ENCODE data around the gene SLC35D2. TPM values are rescaled to one million over a fixed set of nuclear protein-coding genes. Genes with fewer than 3 reads are reported as not detected.
A peak's percentile ranks its signal among the peaks of the same experiment; 100 is the strongest.

SLC35D2 gene
- total and polyA plus RNA-seq, 4 donors, result 14.9 to 27.2 (median 21.5) TPM

DNA sequence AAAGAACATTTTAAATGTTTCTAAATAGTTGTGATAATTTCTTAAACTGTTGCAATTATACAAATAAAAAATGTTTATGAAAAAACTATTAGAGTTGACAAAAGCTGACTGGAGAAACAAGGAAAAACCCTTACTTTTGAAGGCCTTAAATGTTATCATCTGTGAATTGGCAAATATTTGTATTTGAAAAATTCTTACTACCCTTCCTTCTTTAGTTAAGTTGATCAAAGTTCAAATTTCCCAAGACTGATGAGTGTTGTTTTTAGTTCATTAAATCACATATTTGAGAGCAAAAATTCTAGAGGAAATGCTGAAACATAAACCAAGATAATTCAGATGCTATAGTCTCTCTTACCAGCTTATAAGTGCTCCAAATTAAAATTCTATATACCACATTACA is 2.6 kb upstream of the SLC35D2 start:
- Histone ChIP-seq H3K27me3 (ENCODE audit: control insufficient read depth in 3 of 3, insufficient read depth in 3 of 3, low read length in 2 of 3) (no peaks in the 10 kb centered on the region), H3K9me3 (ENCODE audit: control insufficient read depth in 4 of 4, insufficient read depth in 3 of 4, low read length in 3 of 4) (no peaks in the 10 kb centered on the region), H3K36me3 (ENCODE audit: control insufficient read depth in 4 of 4, insufficient read depth in 4 of 4, low read length in 4 of 4) (peaks cover 0 to 1% (median 0%) of the 10 kb centered on the region in 4 donors), H3K27ac (ENCODE audit: low read depth in 1 of 2, low read length in 1 of 2) (no peak overlapping the region), H3K9ac (ENCODE audit: insufficient read depth in 1 of 2, low read length in 2 of 2) (no peak overlapping the region), H3K4me3 (no peak overlapping the region), H3K4me1 (ENCODE audit: control insufficient read depth in 5 of 5, insufficient read depth in 5 of 5, low read length in 5 of 5) (peaks cover 0 to 18% (median 8%) of the 10 kb centered on the region in 5 donors)
- ATAC-seq (ENCODE audit: insufficient read depth, low FRiP score) (no peak), DNase-seq (no peak)
- TF ChIP-seq, protein P1, sequence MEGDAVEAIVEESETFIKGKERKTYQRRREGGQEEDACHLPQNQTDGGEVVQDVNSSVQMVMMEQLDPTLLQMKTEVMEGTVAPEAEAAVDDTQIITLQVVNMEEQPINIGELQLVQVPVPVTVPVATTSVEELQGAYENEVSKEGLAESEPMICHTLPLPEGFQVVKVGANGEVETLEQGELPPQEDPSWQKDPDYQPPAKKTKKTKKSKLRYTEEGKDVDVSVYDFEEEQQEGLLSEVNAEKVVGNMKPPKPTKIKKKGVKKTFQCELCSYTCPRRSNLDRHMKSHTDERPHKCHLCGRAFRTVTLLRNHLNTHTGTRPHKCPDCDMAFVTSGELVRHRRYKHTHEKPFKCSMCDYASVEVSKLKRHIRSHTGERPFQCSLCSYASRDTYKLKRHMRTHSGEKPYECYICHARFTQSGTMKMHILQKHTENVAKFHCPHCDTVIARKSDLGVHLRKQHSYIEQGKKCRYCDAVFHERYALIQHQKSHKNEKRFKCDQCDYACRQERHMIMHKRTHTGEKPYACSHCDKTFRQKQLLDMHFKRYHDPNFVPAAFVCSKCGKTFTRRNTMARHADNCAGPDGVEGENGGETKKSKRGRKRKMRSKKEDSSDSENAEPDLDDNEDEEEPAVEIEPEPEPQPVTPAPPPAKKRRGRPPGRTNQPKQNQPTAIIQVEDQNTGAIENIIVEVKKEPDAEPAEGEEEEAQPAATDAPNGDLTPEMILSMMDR (IDR thresholded peaks at IDR 0.05; ENCODE audit: control extremely low read depth, extremely low read depth), result no peak

DNA sequence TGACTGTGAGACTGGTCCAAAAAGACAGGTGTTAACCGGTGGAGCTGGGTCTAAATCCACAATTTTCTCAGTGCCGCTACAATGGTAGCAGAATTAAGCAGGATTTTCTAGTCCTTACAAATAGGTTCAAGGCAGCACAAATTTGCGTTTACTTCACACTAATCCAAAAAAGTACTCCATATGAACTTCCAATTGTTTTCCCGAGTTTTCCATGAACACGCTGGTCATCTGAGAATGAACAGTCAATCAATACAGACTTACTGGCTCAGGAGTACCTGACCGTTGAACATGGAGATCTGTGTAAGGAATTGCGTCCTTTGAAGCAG is 709 bp downstream of the SLC35D2 start:
- WGBS, 2 donors, result 39 to 44% methylated on average over 7 of the region's 7 CpGs
- ATAC-seq (ENCODE audit: insufficient read depth, low FRiP score) (no peak), DNase-seq (no peak)
- Histone ChIP-seq H3K9me3 (ENCODE audit: control insufficient read depth in 4 of 4, insufficient read depth in 3 of 4, low read length in 3 of 4) (no peaks in the 10 kb centered on the region), H3K4me3 (peak overlapping the region; percentile 80), H3K4me1 (ENCODE audit: control insufficient read depth in 5 of 5, insufficient read depth in 5 of 5, low read length in 5 of 5) (peaks cover 0 to 18% (median 9%) of the 10 kb centered on the region in 5 donors), H3K36me3 (ENCODE audit: control insufficient read depth in 4 of 4, insufficient read depth in 4 of 4, low read length in 4 of 4) (peaks cover 0 to 3% (median 1%) of the 10 kb centered on the region in 4 donors), H3K9ac (ENCODE audit: insufficient read depth in 1 of 2, low read length in 2 of 2) (peak overlapping the region; percentile 56 to 89), H3K27me3 (ENCODE audit: control insufficient read depth in 3 of 3, insufficient read depth in 3 of 3, low read length in 2 of 3) (no peaks in the 10 kb centered on the region), H3K27ac (ENCODE audit: low read depth in 1 of 2, low read length in 1 of 2) (peak overlapping the region; percentile 84 to 96)
- TF ChIP-seq, protein P1 (IDR thresholded peaks at IDR 0.05; ENCODE audit: control extremely low read depth, extremely low read depth), result no peak

DNA sequence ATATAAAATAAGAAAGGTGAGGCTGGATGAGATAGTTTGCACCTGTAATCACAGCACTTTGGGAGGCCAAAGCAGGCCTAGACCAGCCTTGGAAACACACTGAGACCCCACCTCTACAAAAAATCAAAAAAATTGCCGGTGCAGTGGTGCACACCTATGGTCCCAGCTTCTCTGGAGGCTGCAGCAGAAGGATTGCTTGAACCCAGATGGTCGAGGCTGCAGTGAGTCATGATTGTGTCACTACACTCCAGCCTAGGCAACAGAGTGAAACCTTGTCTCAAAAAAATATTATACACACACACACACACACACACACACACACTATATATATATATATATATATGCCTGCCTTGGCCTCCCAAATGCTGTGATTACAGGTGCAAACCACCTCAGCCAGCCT is 1.3 kb downstream of the SLC35D2 start:
- H3K4me3 ChIP-seq, result no peak overlapping the region
- DNase-seq (no peak), ATAC-seq (ENCODE audit: insufficient read depth, low FRiP score) (no peak)
- H3K36me3 ChIP-seq (ENCODE audit: control insufficient read depth in 4 of 4, insufficient read depth in 4 of 4, low read length in 4 of 4), result peaks cover 0 to 3% (median 1%) of the 10 kb centered on the region in 4 donors
- TF ChIP-seq, protein P1 (IDR thresholded peaks at IDR 0.05; ENCODE audit: control extremely low read depth, extremely low read depth), result no peak
- H3K27me3 ChIP-seq (ENCODE audit: control insufficient read depth in 3 of 3, insufficient read depth in 3 of 3, low read length in 2 of 3), result no peaks in the 10 kb centered on the region
- WGBS, 2 donors, result 80 to 83% methylated on average over 2 of the region's 2 CpGs
- H3K9ac ChIP-seq (ENCODE audit: insufficient read depth in 1 of 2, low read length in 2 of 2), result peak overlapping the region in 1 of 2 donors; percentile 3
- no peaks in the 10 kb centered on the region for H3K9me3 ChIP-seq (ENCODE audit: control insufficient read depth in 4 of 4, insufficient read depth in 3 of 4, low read length in 3 of 4)
- no peak overlapping the region for H3K27ac ChIP-seq (ENCODE audit: low read depth in 1 of 2, low read length in 1 of 2)
- H3K4me1 ChIP-seq (ENCODE audit: control insufficient read depth in 5 of 5, insufficient read depth in 5 of 5, low read length in 5 of 5), result peaks cover 0 to 19% (median 13%) of the 10 kb centered on the region in 5 donors

DNA sequence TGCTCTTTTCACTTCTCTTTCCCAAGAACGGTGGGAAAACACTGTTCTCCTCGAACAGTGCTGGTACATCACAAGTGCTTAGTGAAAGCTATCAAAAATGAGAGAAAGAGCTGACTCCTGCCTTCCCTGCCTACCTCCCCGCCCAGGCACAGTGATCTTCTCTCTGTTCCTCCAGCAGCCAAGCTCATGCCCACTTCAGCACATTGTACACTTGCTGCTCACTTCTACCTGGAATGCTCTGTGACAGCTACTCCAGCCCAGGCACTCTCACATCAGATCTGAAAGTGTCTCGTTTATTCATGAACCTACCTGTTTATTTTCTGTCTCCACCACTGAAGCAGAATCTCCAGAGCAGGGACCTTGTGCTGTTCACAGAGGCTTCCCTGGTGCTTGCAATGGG is 1.8 kb downstream of the SLC35D2 start:
- H3K4me1 ChIP-seq (ENCODE audit: control insufficient read depth in 5 of 5, insufficient read depth in 5 of 5, low read length in 5 of 5), result peaks cover 0 to 19% (median 13%) of the 10 kb centered on the region in 5 donors
- no peak for ATAC-seq (ENCODE audit: insufficient read depth, low FRiP score)
- no peaks in the 10 kb centered on the region for H3K27me3 ChIP-seq (ENCODE audit: control insufficient read depth in 3 of 3, insufficient read depth in 3 of 3, low read length in 2 of 3)
- WGBS, 2 donors, result 85 to 89% methylated on average over 4 of the region's 4 CpGs
- no peaks in the 10 kb centered on the region for H3K9me3 ChIP-seq (ENCODE audit: control insufficient read depth in 4 of 4, insufficient read depth in 3 of 4, low read length in 3 of 4)
- DNase-seq, result no peak
- H3K27ac ChIP-seq (ENCODE audit: low read depth in 1 of 2, low read length in 1 of 2), result no peak overlapping the region
- peak overlapping the region in 1 of 2 donors; percentile 3 for H3K9ac ChIP-seq (ENCODE audit: insufficient read depth in 1 of 2, low read length in 2 of 2)
- TF ChIP-seq, protein P1 (IDR thresholded peaks at IDR 0.05; ENCODE audit: control extremely low read depth, extremely low read depth), result no peak
- H3K4me3 ChIP-seq, result no peak overlapping the region
- H3K36me3 ChIP-seq (ENCODE audit: control insufficient read depth in 4 of 4, insufficient read depth in 4 of 4, low read length in 4 of 4), result peaks cover 0 to 3% (median 1%) of the 10 kb centered on the region in 4 donors

All from lung (tissue), 12 donors.